Right lobe of liver (tissue), 4 donors: ENCODE data around the gene SEMA4D.

Source experiments
- CTCF ChIP-seq, 4 donors: fragments of 200-600 bp in 3 of 4; fragments of 450-650 bp in 1 of 4; IDR thresholded peaks; one replicate each; pipeline versions ENCODE4 v1.5.1 to v1.8.0; 2016 to 2022; ENCODE audit warnings: antibody characterized with exemption in 4 of 4, mild to moderate bottlenecking in 2 of 4
- POLR2A ChIP-seq: fragments of 450-650 bp; IDR thresholded peaks from one replicate; pipeline ENCODE4 v1.6.1; 2017; ENCODE audit warnings: antibody characterized with exemption, mild to moderate bottlenecking
- donor health status: DM: no; HTN: no; CAD: no.
- donor health status: DM: no; HTN: no; CAD: no.
- donor health status: DM: no; HTN: yes; CAD: no.

- no peak for TF ChIP-seq POLR2A
- TF ChIP-seq CTCF (IDR thresholded peaks at IDR 0.05), result no peak
Observed at GRCh38 chr9:89360465-89360864, 137.4 kb downstream of the SEMA4D start.
